T-helper 1 cell (primary cell): ENCODE results near the gene PRICKLE3.
"Not testable (repeated sequence)": the region's sequence is repeated elsewhere in the genome, so short reads cannot be mapped to it uniquely, and the experiment has no call there.

Experiments used
- DNase-seq, 5 donors: peaks; one replicate each; pipeline ENCODE4 v3.0.0-alpha.2; 2012 to 2020

PRICKLE3 gene

GRCh38 chrX:49179358-49179757 is 6.8 kb downstream of the PRICKLE3 start:
- no peak for DNase-seq

GRCh38 chrX:49178537-49178936 is 7.6 kb downstream of the PRICKLE3 start:
- DNase-seq = no peak

GRCh38 chrX:49177873-49178480 is 8.2 kb downstream of the PRICKLE3 start:
- no peak for DNase-seq

GRCh38 chrX:49177338-49177833 is 8.8 kb downstream of the PRICKLE3 start:
- DNase-seq = no peak

GRCh38 chrX:49176421-49177326 is 9.5 kb downstream of the PRICKLE3 start:
- no peak for DNase-seq

GRCh38 chrX:49175435-49176274 is 10.5 kb downstream of the PRICKLE3 start:
- no peak for DNase-seq

GRCh38 chrX:49174723-49175122 is 11.4 kb downstream of the PRICKLE3 start:
- no peak for DNase-seq

- DNase-seq = not testable (repeated sequence)
Measured at GRCh38 chrX:49173544-49173943, 12.6 kb downstream of the PRICKLE3 start.

- peak; percentile 39 to 86 (median 45) for DNase-seq
Measured at GRCh38 chrX:49172280-49172780, 13.8 kb downstream of the PRICKLE3 start.

- peak; percentile 47 to 73 (median 59) for DNase-seq
Measured at GRCh38 chrX:49171752-49172279, 14.4 kb downstream of the PRICKLE3 start, which contains the start of gene PLP2. Gene PLP2 (plus strand): TSS chrX:49171898. CDS start chrX:49172001, 103 bp downstream.

GRCh38 chrX:49167740-49168108 is 18.4 kb downstream of the PRICKLE3 start:
- no peak for DNase-seq

GRCh38 chrX:49166914-49167739 is 19.0 kb downstream of the PRICKLE3 start:
- DNase-seq = peak; percentile 45 to 81 (median 53)

GRCh38 chrX:49165901-49166881 is 20.0 kb downstream of the PRICKLE3 start:
- peak; percentile 46 to 87 (median 60) for DNase-seq

- DNase-seq = no peak
Measured at GRCh38 chrX:49164589-49165360, 21.4 kb downstream of the PRICKLE3 start.

GRCh38 chrX:49163555-49164419 is 22.4 kb downstream of the PRICKLE3 start:
- DNase-seq = peak; percentile 64 to 85 (median 71)

GRCh38 chrX:49162620-49163019 is 23.6 kb downstream of the PRICKLE3 start, which contains the start of gene MAGIX:
Gene MAGIX (plus strand): TSS chrX:49162758. CDS start chrX:49162890, 132 bp downstream.
- no peak for DNase-seq

GRCh38 chrX:49161632-49162031 is 24.5 kb downstream of the PRICKLE3 start:
- DNase-seq = no peak

- no peak for DNase-seq
Measured at GRCh38 chrX:49160908-49161307, 25.3 kb downstream of the PRICKLE3 start.
